ENCODE measurements around the gene RCE1.

The RCE1 gene

DNA sequence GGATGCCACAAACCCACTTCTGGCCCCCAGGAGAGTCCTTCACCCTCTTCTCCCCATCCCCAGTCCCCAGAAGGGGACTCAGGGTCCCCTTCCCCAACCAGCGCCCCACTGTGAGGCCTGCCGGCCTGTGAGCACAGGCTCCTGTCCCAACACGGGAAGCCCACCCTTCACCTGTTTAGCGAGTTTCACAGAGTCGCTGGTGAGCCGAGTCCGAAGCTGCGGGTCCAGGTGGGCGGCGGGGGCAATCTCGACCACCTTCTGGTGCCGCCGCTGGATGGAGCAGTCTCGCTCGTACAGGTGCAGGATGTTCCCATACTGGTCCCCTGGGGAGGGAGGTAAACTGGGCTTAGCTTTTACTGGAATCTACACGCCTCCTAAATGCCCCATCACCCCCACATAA is 26.9 kb downstream of the RCE1 start:
- H3K27me3 ChIP-seq (ENCODE audit: control insufficient read depth, insufficient read depth, low read length): no peaks in the 10 kb centered on the region
- H3K9ac ChIP-seq (ENCODE audit: low read length): no peak overlapping the region
- H3K27ac ChIP-seq (ENCODE audit: low read depth, low read length): no peak overlapping the region
- no peaks in the 10 kb centered on the region for H3K4me1 ChIP-seq (ENCODE audit: control insufficient read depth, insufficient read depth, low read length)
- H3K36me3 ChIP-seq (ENCODE audit: control insufficient read depth, insufficient read depth, low read length): no peaks in the 10 kb centered on the region
- H3K4me3 ChIP-seq (ENCODE audit: low read length): no peak overlapping the region

DNA sequence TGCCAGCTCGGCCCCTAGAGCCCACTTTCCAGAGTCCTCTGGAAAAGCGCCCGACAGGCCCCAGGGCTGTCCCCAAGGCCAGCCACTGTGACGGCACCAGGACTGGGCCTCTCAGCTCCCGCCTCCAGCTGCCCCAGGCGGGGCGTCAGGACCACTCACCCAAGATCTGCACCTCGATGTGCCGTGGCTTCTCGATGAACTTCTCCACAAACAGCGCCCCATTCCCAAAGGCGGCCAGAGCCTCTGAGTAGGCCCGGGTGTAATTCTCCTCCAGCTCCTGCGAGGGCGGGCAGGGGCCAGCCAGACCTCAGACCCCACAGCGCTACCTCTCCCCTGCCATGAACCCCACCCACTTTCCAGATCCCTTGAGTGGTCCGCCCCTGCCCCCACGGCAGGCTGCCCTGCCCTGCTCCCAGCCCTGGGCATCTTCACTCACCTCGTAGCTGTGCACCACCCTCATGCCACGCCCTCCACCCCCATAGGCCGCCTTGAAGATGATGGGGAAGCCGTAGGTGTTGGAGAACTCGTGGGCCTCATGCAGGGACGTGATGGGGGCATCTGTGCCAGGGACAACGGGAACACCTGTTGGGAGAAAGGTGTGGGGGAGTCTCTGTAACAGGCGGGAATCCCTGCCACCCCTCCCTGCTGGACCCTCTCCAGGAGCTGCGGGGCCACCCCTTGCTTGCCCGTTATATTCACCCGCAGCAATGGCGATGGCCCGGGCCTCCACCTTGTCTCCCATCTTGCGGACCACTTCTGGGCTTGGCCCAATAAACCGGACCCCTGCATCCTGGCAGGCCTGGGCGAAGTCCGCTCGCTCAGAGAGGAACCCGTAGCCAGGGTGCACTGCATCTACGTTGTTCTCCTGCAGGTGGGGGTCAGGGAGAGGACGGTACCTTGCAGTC is 27.6 kb downstream of the RCE1 start:
- no peak overlapping the region for H3K9ac ChIP-seq (ENCODE audit: low read length)
- no peak overlapping the region for H3K4me3 ChIP-seq (ENCODE audit: low read length)
- H3K36me3 ChIP-seq (ENCODE audit: control insufficient read depth, insufficient read depth, low read length): no peaks in the 10 kb centered on the region
- no peak overlapping the region for H3K27ac ChIP-seq (ENCODE audit: low read depth, low read length)
- H3K4me1 ChIP-seq (ENCODE audit: control insufficient read depth, insufficient read depth, low read length): no peaks in the 10 kb centered on the region
- no peaks in the 10 kb centered on the region for H3K27me3 ChIP-seq (ENCODE audit: control insufficient read depth, insufficient read depth, low read length)

DNA sequence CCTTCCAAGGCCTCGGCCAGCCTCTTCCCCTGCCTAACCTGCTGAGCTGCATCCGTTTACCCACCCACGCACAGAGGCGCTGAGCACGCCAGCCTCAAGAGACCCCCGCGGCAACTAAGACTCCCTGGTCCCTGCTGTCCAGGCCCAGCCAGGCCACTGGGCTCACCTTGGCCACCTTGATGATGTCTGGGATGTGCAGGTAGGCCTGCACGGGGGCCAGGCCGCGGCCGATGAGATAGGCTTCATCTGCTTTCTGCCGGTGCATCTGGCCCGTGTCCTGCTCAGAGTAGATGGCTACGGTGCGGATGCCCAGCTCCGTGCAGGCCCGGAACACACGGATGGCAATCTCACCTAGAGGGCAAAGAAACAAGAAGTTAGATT is 28.3 kb downstream of the RCE1 start:
- H3K4me1 ChIP-seq (ENCODE audit: control insufficient read depth, insufficient read depth, low read length): no peaks in the 10 kb centered on the region
- H3K27ac ChIP-seq (ENCODE audit: low read depth, low read length): no peak overlapping the region
- H3K36me3 ChIP-seq (ENCODE audit: control insufficient read depth, insufficient read depth, low read length): no peaks in the 10 kb centered on the region
- no peak overlapping the region for H3K9ac ChIP-seq (ENCODE audit: low read length)
- no peak overlapping the region for H3K4me3 ChIP-seq (ENCODE audit: low read length)
- no peaks in the 10 kb centered on the region for H3K27me3 ChIP-seq (ENCODE audit: control insufficient read depth, insufficient read depth, low read length)

- no peak overlapping the region for H3K4me3 ChIP-seq (ENCODE audit: low read length)
- no peak overlapping the region for H3K27ac ChIP-seq (ENCODE audit: low read depth, low read length)
- no peaks in the 10 kb centered on the region for H3K27me3 ChIP-seq (ENCODE audit: control insufficient read depth, insufficient read depth, low read length)
- H3K4me1 ChIP-seq (ENCODE audit: control insufficient read depth, insufficient read depth, low read length): no peaks in the 10 kb centered on the region
- H3K9ac ChIP-seq (ENCODE audit: low read length): no peak overlapping the region
- no peaks in the 10 kb centered on the region for H3K36me3 ChIP-seq (ENCODE audit: control insufficient read depth, insufficient read depth, low read length)
Measured at GRCh38 chr11:66874232-66874631, 31.0 kb downstream of the RCE1 start.

DNA sequence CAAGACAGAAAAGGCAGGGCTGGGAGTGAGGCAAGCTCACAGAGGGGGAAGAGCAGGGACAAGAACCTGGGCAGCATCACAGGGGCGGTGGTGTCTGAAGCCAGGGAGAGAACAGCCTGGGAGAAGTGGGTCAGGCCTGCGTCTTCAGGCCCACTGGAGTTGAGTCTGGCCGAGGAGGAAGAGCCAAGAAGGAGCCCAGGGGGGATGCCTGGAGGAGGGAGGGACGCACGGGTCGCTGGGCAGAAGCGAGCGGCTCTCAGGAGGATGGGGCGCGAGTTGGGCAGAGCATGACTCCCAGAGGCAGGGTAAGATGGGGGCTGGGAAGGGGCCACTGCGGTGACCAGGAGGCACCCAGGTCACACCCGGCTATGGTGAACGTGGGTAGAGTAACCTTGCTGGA is 32.1 kb downstream of the RCE1 start:
- Histone ChIP-seq H3K4me3 (ENCODE audit: low read length) (no peak overlapping the region), H3K9ac (ENCODE audit: low read length) (no peak overlapping the region), H3K27me3 (ENCODE audit: control insufficient read depth, insufficient read depth, low read length) (no peaks in the 10 kb centered on the region), H3K27ac (ENCODE audit: low read depth, low read length) (no peak overlapping the region), H3K4me1 (ENCODE audit: control insufficient read depth, insufficient read depth, low read length) (no peaks in the 10 kb centered on the region), H3K36me3 (ENCODE audit: control insufficient read depth, insufficient read depth, low read length) (no peaks in the 10 kb centered on the region)

GRCh38 chr11:66877588-66878385 is 34.5 kb downstream of the RCE1 start:
- Histone ChIP-seq H3K27me3 (ENCODE audit: control insufficient read depth, insufficient read depth, low read length) (no peaks in the 10 kb centered on the region), H3K36me3 (ENCODE audit: control insufficient read depth, insufficient read depth, low read length) (no peaks in the 10 kb centered on the region), H3K9ac (ENCODE audit: low read length) (no peak overlapping the region), H3K4me3 (ENCODE audit: low read length) (no peak overlapping the region), H3K4me1 (ENCODE audit: control insufficient read depth, insufficient read depth, low read length) (no peaks in the 10 kb centered on the region), H3K27ac (ENCODE audit: low read depth, low read length) (no peak overlapping the region)

- no peak overlapping the region for H3K27ac ChIP-seq (ENCODE audit: low read depth, low read length)
- H3K4me1 ChIP-seq (ENCODE audit: control insufficient read depth, insufficient read depth, low read length): no peaks in the 10 kb centered on the region
- no peak overlapping the region for H3K9ac ChIP-seq (ENCODE audit: low read length)
Measured at GRCh38 chr11:66878474-66878873, 35.2 kb downstream of the RCE1 start.

DNA sequence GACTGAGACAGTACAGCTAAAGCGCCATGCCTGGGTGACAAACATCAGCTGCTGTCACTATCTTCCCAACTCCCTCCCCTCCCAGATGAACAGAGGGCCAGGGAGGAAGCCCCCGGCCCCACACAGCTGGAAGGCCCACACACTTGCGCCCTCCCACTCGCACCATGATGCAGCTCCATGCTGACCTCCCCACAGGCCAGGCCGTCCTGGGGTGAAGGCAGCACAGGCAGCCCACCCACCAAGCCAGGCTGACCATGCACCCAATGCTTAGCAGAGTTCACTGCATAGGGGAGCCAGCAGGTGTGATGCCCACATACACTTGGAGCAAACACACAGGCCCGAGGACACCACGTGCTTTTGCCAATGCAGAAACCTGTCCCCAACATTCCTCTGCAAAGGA is 35.8 kb downstream of the RCE1 start:
- Histone ChIP-seq H3K4me1 (ENCODE audit: control insufficient read depth, insufficient read depth, low read length) (no peaks in the 10 kb centered on the region), H3K9ac (ENCODE audit: low read length) (no peak overlapping the region), H3K27me3 (ENCODE audit: control insufficient read depth, insufficient read depth, low read length) (no peaks in the 10 kb centered on the region), H3K27ac (ENCODE audit: low read depth, low read length) (no peak overlapping the region), H3K36me3 (ENCODE audit: control insufficient read depth, insufficient read depth, low read length) (no peaks in the 10 kb centered on the region), H3K4me3 (ENCODE audit: low read length) (no peak overlapping the region)

More at GRCh38 chr11:66878474-66878873, 35.2 kb downstream of the RCE1 start:
- no peaks in the 10 kb centered on the region for H3K27me3 ChIP-seq (ENCODE audit: control insufficient read depth, insufficient read depth, low read length)
- H3K36me3 ChIP-seq (ENCODE audit: control insufficient read depth, insufficient read depth, low read length): no peaks in the 10 kb centered on the region
- H3K4me3 ChIP-seq (ENCODE audit: low read length): no peak overlapping the region

DNA sequence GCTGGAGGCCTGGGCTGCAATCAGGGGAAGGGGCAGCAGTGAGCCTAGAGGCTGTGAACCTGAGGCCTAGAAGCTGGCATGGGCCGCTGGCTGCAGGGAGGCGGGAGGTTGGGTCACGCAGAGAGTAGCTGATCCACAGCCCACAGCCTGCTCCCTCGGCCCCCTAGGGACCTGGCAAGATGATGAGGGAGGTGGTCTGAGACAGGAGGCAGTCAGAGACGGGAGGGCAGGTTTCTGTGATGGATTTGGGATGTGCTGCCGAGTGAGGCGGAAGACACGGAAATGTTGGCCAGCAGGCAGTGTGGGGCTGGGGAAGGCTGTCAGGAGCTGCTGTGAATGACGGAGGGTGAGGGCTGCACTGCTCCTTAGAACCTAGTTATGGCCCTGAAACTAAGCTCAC is 36.3 kb downstream of the RCE1 start:
- Histone ChIP-seq H3K27ac (ENCODE audit: low read depth, low read length) (no peak overlapping the region), H3K36me3 (ENCODE audit: control insufficient read depth, insufficient read depth, low read length) (no peaks in the 10 kb centered on the region), H3K27me3 (ENCODE audit: control insufficient read depth, insufficient read depth, low read length) (no peaks in the 10 kb centered on the region), H3K9ac (ENCODE audit: low read length) (no peak overlapping the region), H3K4me3 (ENCODE audit: low read length) (no peak overlapping the region), H3K4me1 (ENCODE audit: control insufficient read depth, insufficient read depth, low read length) (no peaks in the 10 kb centered on the region)

DNA sequence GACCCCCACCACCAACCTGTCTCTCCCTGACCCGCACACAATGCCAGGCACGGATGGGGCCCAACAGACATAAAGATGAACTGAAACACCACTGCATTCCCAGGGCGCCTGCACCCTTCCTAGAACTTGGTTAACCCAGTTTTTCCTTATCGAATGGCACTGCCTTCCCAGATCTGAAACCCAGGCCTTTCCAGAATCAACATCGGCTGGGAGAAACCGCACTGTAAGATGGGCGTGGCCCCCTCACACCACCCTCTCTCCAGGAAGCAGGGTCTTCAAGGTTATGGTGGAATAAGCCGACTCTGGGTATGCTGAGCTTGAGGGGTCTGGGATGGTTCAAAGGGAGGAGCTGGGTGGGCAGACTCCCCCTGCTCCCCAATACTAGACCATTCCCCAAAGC is 36.8 kb downstream of the RCE1 start:
- Histone ChIP-seq H3K4me3 (ENCODE audit: low read length) (no peak overlapping the region), H3K27ac (ENCODE audit: low read depth, low read length) (no peak overlapping the region), H3K4me1 (ENCODE audit: control insufficient read depth, insufficient read depth, low read length) (no peaks in the 10 kb centered on the region), H3K27me3 (ENCODE audit: control insufficient read depth, insufficient read depth, low read length) (no peaks in the 10 kb centered on the region), H3K9ac (ENCODE audit: low read length) (no peak overlapping the region), H3K36me3 (ENCODE audit: control insufficient read depth, insufficient read depth, low read length) (no peaks in the 10 kb centered on the region)

- no peaks in the 10 kb centered on the region for H3K27me3 ChIP-seq (ENCODE audit: control insufficient read depth, insufficient read depth, low read length)
- no peak overlapping the region for H3K9ac ChIP-seq (ENCODE audit: low read length)
- no peaks in the 10 kb centered on the region for H3K4me1 ChIP-seq (ENCODE audit: control insufficient read depth, insufficient read depth, low read length)
- no peak overlapping the region for H3K27ac ChIP-seq (ENCODE audit: low read depth, low read length)
- H3K36me3 ChIP-seq (ENCODE audit: control insufficient read depth, insufficient read depth, low read length): no peaks in the 10 kb centered on the region
- H3K4me3 ChIP-seq (ENCODE audit: low read length): no peak overlapping the region
Measured at GRCh38 chr11:66880496-66881450, 37.5 kb downstream of the RCE1 start.

DNA sequence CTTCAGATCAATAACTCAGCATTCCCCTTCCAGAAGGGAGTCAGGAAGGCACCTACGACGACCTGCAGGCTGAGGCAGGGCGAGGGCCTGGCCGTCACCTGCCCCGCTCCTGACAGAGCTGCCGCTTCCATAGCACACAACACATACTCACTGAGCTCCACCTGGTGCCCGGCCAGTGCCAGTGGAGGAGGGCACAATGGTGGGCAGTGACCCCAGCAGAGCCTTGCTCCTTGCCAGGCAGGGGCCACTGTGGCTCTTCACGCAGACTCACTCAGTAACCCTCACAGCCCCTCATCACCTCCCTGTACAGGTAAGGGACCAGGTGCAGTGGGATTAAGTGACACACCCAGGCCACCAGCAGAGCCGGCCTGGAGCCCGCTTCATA is 38.2 kb downstream of the RCE1 start:
- Histone ChIP-seq H3K4me3 (ENCODE audit: low read length) (no peak overlapping the region), H3K9ac (ENCODE audit: low read length) (no peak overlapping the region), H3K4me1 (ENCODE audit: control insufficient read depth, insufficient read depth, low read length) (no peaks in the 10 kb centered on the region), H3K27me3 (ENCODE audit: control insufficient read depth, insufficient read depth, low read length) (no peaks in the 10 kb centered on the region), H3K27ac (ENCODE audit: low read depth, low read length) (no peak overlapping the region), H3K36me3 (ENCODE audit: control insufficient read depth, insufficient read depth, low read length) (no peaks in the 10 kb centered on the region)

All from rectal smooth muscle tissue (tissue), 1 donor.